Naive B cell (primary cell): ENCODE measurements around the gene SAT1. TPM values are rescaled to one million over a fixed set of nuclear protein-coding genes. Genes with fewer than 3 reads are reported as not detected.

Source experiments
- ATAC-seq, 2 donors: fragments of 150-1000 bp; cut with Tn5 transposase; 2 replicates each; pipeline ENCODE4 v1.10.0; 2021; ENCODE audit warnings: low read depth in 2 of 2, mild to moderate bottlenecking in 2 of 2, moderate library complexity in 2 of 2
- DNase-seq: peaks from one replicate; pipeline ENCODE4 v3.0.0; 2022
- H3K27ac Mint-ChIP-seq, 6 donors: one replicate each; pipeline ENCODE4 v1.8.0; 2020 to 2022; ENCODE audit warnings: mild to moderate bottlenecking in 6 of 6, mixed read lengths in 6 of 6, moderate library complexity in 5 of 6, inconsistent platforms in 2 of 6
- H3K27me3 Mint-ChIP-seq, 3 donors: one replicate each; pipeline ENCODE4 v1.8.0; 2021 to 2022; ENCODE audit warnings: mixed read lengths in 3 of 3, mild to moderate bottlenecking in 1 of 3
- H3K36me3 Mint-ChIP-seq, 2 donors: one replicate each; pipeline ENCODE4 v1.8.0; 2020 to 2022; ENCODE audit warnings: mixed read lengths in 2 of 2, inconsistent platforms in 1 of 2, mild to moderate bottlenecking in 1 of 2
- H3K4me1 Mint-ChIP-seq, 3 donors: one replicate each; pipeline ENCODE4 v1.8.0; 2020 to 2022; ENCODE audit warnings: mixed read lengths in 3 of 3, inconsistent platforms in 1 of 3, mild to moderate bottlenecking in 1 of 3, moderate library complexity in 1 of 3
- H3K4me3 Mint-ChIP-seq, 8 donors: one replicate each; pipeline ENCODE4 v1.8.0; 2020 to 2022; ENCODE audit warnings: mild to moderate bottlenecking in 8 of 8, mixed read lengths in 8 of 8, moderate library complexity in 8 of 8, inconsistent platforms in 2 of 8
- H3K9me3 Mint-ChIP-seq, 7 donors: one replicate each; pipeline ENCODE4 v1.8.0; 2020 to 2022; ENCODE audit warnings: mixed read lengths in 7 of 7, mild to moderate bottlenecking in 5 of 7, inconsistent platforms in 2 of 7, moderate library complexity in 1 of 7
- polyA plus RNA-seq, 6 donors: library from polyadenylated mRNA; unstranded; fragments of 300-500 nt; fragmentation: Illumina TruSeq; gene quantifications; one replicate each; pipeline ENCODE4 v1.2.3, GENCODE V29; 2021; ENCODE audit warnings: low read depth in 6 of 6

SAT1 gene
- polyA plus RNA-seq, 6 donors from 2014 or later: 114 to 204 (median 165) TPM

GRCh38 chrX:23821847-23822246, 38.9 kb downstream of the SAT1 start:
- Mint-ChIP-seq H3K36me3 (no peaks in the 10 kb centered on the region), H3K27ac (no peak overlapping the region), H3K4me3 (no peak overlapping the region), H3K27me3 (no peaks in the 10 kb centered on the region), H3K9me3 (no peaks in the 10 kb centered on the region), H3K4me1 (peaks cover 5 to 10% (median 6%) of the 10 kb centered on the region in 3 donors)
- ATAC-seq (no peak), DNase-seq (no peak)

- no peak for ATAC-seq
- Mint-ChIP-seq H3K27me3 (no peaks in the 10 kb centered on the region), H3K27ac (no peak overlapping the region), H3K36me3 (no peaks in the 10 kb centered on the region), H3K4me3 (no peak overlapping the region), H3K9me3 (no peaks in the 10 kb centered on the region), H3K4me1 (peaks cover under 1 to 5% (median 2%) of the 10 kb centered on the region in 3 donors)
- DNase-seq: no peak
Measured at GRCh38 chrX:23822397-23822796, 39.4 kb downstream of the SAT1 start.

- Mint-ChIP-seq H3K4me1 (peaks cover 0 to under 1% (median 0%) of the 10 kb centered on the region in 3 donors), H3K27me3 (no peaks in the 10 kb centered on the region), H3K4me3 (peak overlapping the region in 1 of 8 donors; percentile 25), H3K27ac (no peak overlapping the region), H3K9me3 (no peaks in the 10 kb centered on the region), H3K36me3 (no peaks in the 10 kb centered on the region)
- no peak for ATAC-seq
- no peak for DNase-seq
Measured at GRCh38 chrX:23822841-23823240, 39.9 kb downstream of the SAT1 start.

GRCh38 chrX:23825675-23826074, 42.7 kb downstream of the SAT1 start:
- H3K4me1 Mint-ChIP-seq: no peaks in the 10 kb centered on the region
- H3K27me3 Mint-ChIP-seq: no peaks in the 10 kb centered on the region
- ATAC-seq (no peak), DNase-seq (no peak)
- H3K36me3 Mint-ChIP-seq: no peaks in the 10 kb centered on the region
- no peak overlapping the region for H3K27ac Mint-ChIP-seq
- H3K9me3 Mint-ChIP-seq: no peaks in the 10 kb centered on the region
- no peak overlapping the region for H3K4me3 Mint-ChIP-seq

- no peak for DNase-seq
- no peak for ATAC-seq
- H3K27ac Mint-ChIP-seq: no peak overlapping the region
- H3K36me3 Mint-ChIP-seq: no peaks in the 10 kb centered on the region
- H3K4me3 Mint-ChIP-seq: no peak overlapping the region
- H3K9me3 Mint-ChIP-seq: no peaks in the 10 kb centered on the region
- H3K4me1 Mint-ChIP-seq: no peaks in the 10 kb centered on the region
- no peaks in the 10 kb centered on the region for H3K27me3 Mint-ChIP-seq
Measured at GRCh38 chrX:23826216-23826615, 43.2 kb downstream of the SAT1 start.

- Mint-ChIP-seq H3K27me3 (no peaks in the 10 kb centered on the region), H3K4me1 (no peaks in the 10 kb centered on the region), H3K9me3 (no peaks in the 10 kb centered on the region), H3K36me3 (no peaks in the 10 kb centered on the region), H3K27ac (no peak overlapping the region), H3K4me3 (no peak overlapping the region)
- DNase-seq (no peak), ATAC-seq (no peak)
Measured at GRCh38 chrX:23826653-23827052, 43.7 kb downstream of the SAT1 start.

- no peak overlapping the region for H3K4me3 Mint-ChIP-seq
- H3K27me3 Mint-ChIP-seq: no peaks in the 10 kb centered on the region
- H3K27ac Mint-ChIP-seq: no peak overlapping the region
- H3K36me3 Mint-ChIP-seq: no peaks in the 10 kb centered on the region
- no peaks in the 10 kb centered on the region for H3K4me1 Mint-ChIP-seq
- DNase-seq: no peak
- no peaks in the 10 kb centered on the region for H3K9me3 Mint-ChIP-seq
- no peak for ATAC-seq
Measured at GRCh38 chrX:23828881-23829280, 45.9 kb downstream of the SAT1 start.

GRCh38 chrX:23832721-23833120, 49.7 kb downstream of the SAT1 start:
- Mint-ChIP-seq H3K9me3 (no peaks in the 10 kb centered on the region), H3K27me3 (no peaks in the 10 kb centered on the region), H3K4me1 (no peaks in the 10 kb centered on the region), H3K36me3 (peaks cover 0 to 6% of the 10 kb centered on the region in 2 donors), H3K4me3 (no peak overlapping the region), H3K27ac (no peak overlapping the region)
- ATAC-seq (no peak), DNase-seq (no peak)

Other genes with a start within 250 kb of the SAT1 start
- 10 to 100 TPM; 28.3 to 46.5 (median 40.2) TPM for gene PRDX4, start 115.7 kb upstream of the SAT1 start, polyA plus RNA-seq
- 10 to 100 TPM; 14.0 to 23.9 (median 16.0) TPM for gene ACOT9, start 39.9 kb upstream of the SAT1 start, polyA plus RNA-seq
- gene APOO, start 124.8 kb downstream of the SAT1 start, polyA plus RNA-seq: 10 to 100 TPM; 12.8 to 23.7 (median 17.8) TPM
- gene CXorf58, start 124.8 kb downstream of the SAT1 start, polyA plus RNA-seq: under 1 TPM in 3 of 6 donors, not detected in 3; 0.17 to 0.37 (median 0.34) TPM
- 1 to 10 TPM in 5 of 6 donors, not detected in 1; 2.5 to 4.5 (median 3.3) TPM for gene KLHL15, start 244.0 kb downstream of the SAT1 start, polyA plus RNA-seq